IMR-90 (cell line): Measurements from ENCODE around the gene BRD1. TPM values are rescaled to one million over a fixed set of nuclear protein-coding genes. Genes with fewer than 3 reads are reported as not detected.

Experiments used
- ATAC-seq: fragments of 200-7000 bp; cut with Tn5 transposase; 2 replicates; pipeline ENCODE4 v1.9.1; 2020; ENCODE audit warnings: low read depth, mild to moderate bottlenecking, moderate library complexity
- BruUV-seq: library from RNA; stranded (reverse); fragments of 400-500 nt; replicated peaks from 2 replicates; lab custom pipeline; 2021; lab: Mats Ljungman, UMichigan
- CTCF ChIA-PET: fragments of 300-600 bp; formaldehyde crosslinking; extraction: SDS; loops from one replicate; lab custom pipeline; 2021; ENCODE audit warnings: antibody characterized with exemption; lab: Yijun Ruan, JAX
- POLR2A ChIA-PET: fragments of 300-600 bp; sonication (Branson Sonifier 250); formaldehyde crosslinking; loops from one replicate; lab custom pipeline; 2022; ENCODE audit warnings: antibody characterized with exemption; ENCODE audit not compliant: unreplicated experiment; lab: Charles Lee
- DNase-seq: peaks from one replicate; pipeline ENCODE4 v3.0.0; 2013
- H2AFZ ChIP-seq: replicated peaks from 2 replicates; pipeline ENCODE3; 2013; ENCODE audit warnings: low read length, mild to moderate bottlenecking; ENCODE audit not compliant: poor library complexity
- H2AK5ac ChIP-seq: 2 replicates; pipeline ENCODE4 v1.6.1; 2013; ENCODE audit warnings: low read depth, low read length, inconsistent platforms
- H2AK9ac ChIP-seq: replicated peaks from 2 replicates; pipeline ENCODE3; 2013; ENCODE audit warnings: mild to moderate bottlenecking, low read depth, low read length, moderate library complexity; ENCODE audit not compliant: poor library complexity
- H2BK120ac ChIP-seq: 2 replicates; pipeline ENCODE4 v1.6.1; 2013; ENCODE audit warnings: low read depth, low read length, inconsistent platforms
- H2BK15ac ChIP-seq: 3 replicates; pipeline ENCODE4 v1.6.1; 2013; ENCODE audit warnings: low read depth, low read length, inconsistent platforms
- H2BK20ac ChIP-seq: 2 replicates; pipeline ENCODE4 v1.6.1; 2013; ENCODE audit warnings: low read depth, mild to moderate bottlenecking, inconsistent platforms, low read length, moderate library complexity
- H2BK5ac ChIP-seq: 2 replicates; pipeline ENCODE4 v1.6.1; 2013; ENCODE audit warnings: mild to moderate bottlenecking, low read depth, low read length, inconsistent platforms; ENCODE audit not compliant: poor library complexity, severe bottlenecking
- H3K14ac ChIP-seq: replicated peaks from 2 replicates; pipeline ENCODE4 v1.6.1; 2013; ENCODE audit warnings: low read depth, low read length, inconsistent platforms
- H3K18ac ChIP-seq: 2 replicates; pipeline ENCODE4 v1.6.1; 2013; ENCODE audit warnings: low read depth, low read length, control low read depth
- H3K23ac ChIP-seq: 2 replicates; pipeline ENCODE4 v1.6.1; 2013; ENCODE audit warnings: low read depth, low read length, inconsistent platforms
- H3K27ac ChIP-seq: 2 replicates; pipeline ENCODE4 v1.5.1; 2013; ENCODE audit warnings: mild to moderate bottlenecking, control low read depth, low read length; ENCODE audit not compliant: insufficient read depth
- H3K27me3 ChIP-seq: 2 replicates; pipeline ENCODE4 v1.6.1; 2013; ENCODE audit warnings: low read length; ENCODE audit not compliant: control insufficient read depth, insufficient read depth
- H3K36me3 ChIP-seq: 2 replicates; pipeline ENCODE4 v1.6.1; 2013; ENCODE audit warnings: low read length, mixed read lengths; ENCODE audit not compliant: control insufficient read depth, insufficient read depth
- H3K4ac ChIP-seq: 2 replicates; pipeline ENCODE4 v1.6.1; 2013; ENCODE audit warnings: low read depth, low read length, inconsistent platforms
- H3K4me1 ChIP-seq: 2 replicates; pipeline ENCODE4 v1.6.1; 2013; ENCODE audit warnings: low read length, mixed read lengths; ENCODE audit not compliant: control insufficient read depth, insufficient read depth
- H3K4me2 ChIP-seq: 2 replicates; pipeline ENCODE4 v1.6.1; 2013; ENCODE audit warnings: low read depth, mild to moderate bottlenecking, control low read depth, low read length, moderate library complexity
- H3K4me3 ChIP-seq: 2 replicates; pipeline ENCODE4 v1.5.1; 2013; ENCODE audit warnings: low read depth, mild to moderate bottlenecking, control low read depth, low read length, moderate library complexity; ENCODE audit not compliant: insufficient read depth
- H3K56ac ChIP-seq: 2 replicates; pipeline ENCODE4 v1.6.1; 2013; ENCODE audit warnings: low read length, inconsistent platforms; ENCODE audit not compliant: insufficient read depth; ENCODE audit errors: extremely low read depth
- H3K79me1 ChIP-seq, 2 experiments: 2 replicates each; pipeline ENCODE4 v1.6.1; 2013; ENCODE audit warnings: low read length in 2 of 2, inconsistent platforms in 1 of 2, low read depth in 1 of 2
- H3K9ac ChIP-seq: 2 replicates; pipeline ENCODE4 v1.6.1; 2013; ENCODE audit warnings: low read depth, low read length, control low read depth
- H3K9me1 ChIP-seq: 2 replicates; pipeline ENCODE4 v1.6.1; 2013; ENCODE audit warnings: low read length, inconsistent platforms; ENCODE audit not compliant: insufficient read depth
- H3K9me3 ChIP-seq: 2 replicates; pipeline ENCODE4 v1.6.1; 2013; ENCODE audit warnings: low read length; ENCODE audit not compliant: control insufficient read depth, insufficient read depth
- H4K20me1 ChIP-seq: 2 replicates; pipeline ENCODE4 v1.6.1; 2013; ENCODE audit warnings: low read length, inconsistent platforms; ENCODE audit not compliant: insufficient read depth
- H4K5ac ChIP-seq: 2 replicates; pipeline ENCODE4 v1.6.1; 2013; ENCODE audit warnings: mild to moderate bottlenecking, low read depth, low read length, control low read depth
- H4K8ac ChIP-seq, 2 experiments: 2 replicates each; pipeline ENCODE4 v1.6.1; 2013; ENCODE audit warnings: low read depth in 2 of 2, low read length in 2 of 2, control low read depth in 1 of 2, inconsistent platforms in 1 of 2
- H4K91ac ChIP-seq: 2 replicates; pipeline ENCODE4 v1.6.1; 2013; ENCODE audit warnings: low read depth, low read length, inconsistent platforms; ENCODE audit not compliant: insufficient read depth
- CEBPB ChIP-seq: IDR thresholded peaks from 2 replicates; pipeline ENCODE4 v1.6.1; 2012; ENCODE audit warnings: low read depth, low read length, improper control_type of control experiment
- FOS ChIP-seq: fragments of 150-350 bp; IDR thresholded peaks from 2 replicates; pipeline ENCODE4 v1.6.1; 2016; ENCODE audit warnings: low read depth, low read length
- MAZ ChIP-seq: IDR thresholded peaks from 2 replicates; pipeline ENCODE4 v1.6.1; 2012; ENCODE audit warnings: low read depth, mild to moderate bottlenecking, low read length, improper control_type of control experiment, moderate library complexity, borderline replicate concordance
- MXI1 ChIP-seq: IDR thresholded peaks from 2 replicates; pipeline ENCODE4 v1.6.1; 2012; ENCODE audit warnings: low read depth, mild to moderate bottlenecking, low read length, moderate library complexity, borderline replicate concordance
- NFE2L2 ChIP-seq: fragments of 150-350 bp; IDR thresholded peaks from 2 replicates; pipeline ENCODE4 v1.6.1; 2016; ENCODE audit warnings: low read depth, mild to moderate bottlenecking, low read length
- RCOR1 ChIP-seq: IDR thresholded peaks from 2 replicates; pipeline ENCODE4 v1.6.1; 2012; ENCODE audit warnings: mild to moderate bottlenecking, low read length, improper control_type of control experiment; ENCODE audit not compliant: insufficient replicate concordance
- WGBS, 2 experiments: methylation state at CpG; one replicate each; pipeline versions ENCODE4 v1.1.5 to v1.1.7; 2013; ENCODE audit warnings: missing lambda C conversion rate in 2 of 2; ENCODE audit not compliant: insufficient read length in 1 of 2; ENCODE audit errors: extremely low coverage in 2 of 2; 5-methylcytosine and 5-hydroxymethylcytosine counted together
- dilution Hi-C: fragments of 300-500 bp; cut with HindIII; formaldehyde crosslinking; loops from one replicate; pipeline ENCODE4 v1.14.3; 2018; ENCODE audit warnings: low sequenced_read_pairs; ENCODE audit not compliant: unreplicated experiment
- in situ Hi-C: fragments of 300-500 bp; cut with MboI; formaldehyde crosslinking; loops from 3 replicates; pipeline ENCODE4 v1.14.3; 2019; ENCODE audit warnings: low sequenced_read_pairs, inconsistent platforms, mixed read lengths
- intact Hi-C: fragments of 100-400 bp; cut with micrococcal nuclease; formaldehyde crosslinking; loops from 2 replicates; pipeline ENCODE4 v1.10.0; 2022
- polyA plus RNA-seq, 3 experiments: library from polyadenylated mRNA; depleted of rRNA; stranded (reverse); fragments of >200 nt; gene quantifications; 2 replicates each; pipeline ENCODE4 v1.2.3, GENCODE V29; 2012; ENCODE audit warnings: low replicate concordance in 1 of 3
- total RNA-seq: library from RNA; depleted of rRNA; stranded (reverse); fragments of >200 nt; gene quantifications from 2 replicates; pipeline ENCODE4 v1.2.3, GENCODE V29; 2012
- TF ChIP-seq, protein P1 (sequence below): conservative IDR thresholded peaks from 2 replicates; pipeline ENCODE4 v1.5.1; 2012; ENCODE audit warnings: mild to moderate bottlenecking, low read depth, low read length, improper control_type of control experiment

The BRD1 gene
- total and polyA plus RNA-seq, 2 of the 4 experiments (the other 2 are of a cell fraction) = 10.0 to 10.6 TPM

DNA sequence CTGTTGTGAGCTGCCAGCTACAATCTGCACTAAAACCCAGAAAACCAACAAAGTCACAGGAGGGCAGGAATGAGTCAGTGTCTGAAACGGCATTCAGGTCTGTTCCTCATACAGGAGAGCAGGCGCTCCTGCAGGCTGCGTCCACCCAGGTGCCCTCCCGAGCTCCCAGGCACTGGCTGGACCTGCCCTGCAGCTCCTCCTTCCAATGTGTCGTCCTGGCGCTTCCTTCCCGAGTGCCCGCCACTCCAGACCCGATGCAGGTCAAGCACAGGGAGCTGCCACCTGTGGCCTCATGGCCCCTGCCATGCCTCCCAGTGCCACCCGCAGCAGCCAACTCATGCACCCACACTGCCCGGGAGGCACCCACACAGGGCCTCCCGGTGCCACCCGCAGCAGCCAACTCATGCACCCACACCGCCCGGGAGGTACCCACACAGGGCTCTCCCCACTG, 12.0 kb downstream of the BRD1 start:
- Histone ChIP-seq H3K18ac (no peak overlapping the region), H3K27ac (no peak overlapping the region), H2BK20ac (no peak overlapping the region), H4K91ac (no peak overlapping the region), H2BK120ac (no peak overlapping the region), H3K56ac (no peak overlapping the region), H2AK9ac (no peak overlapping the region), H3K36me3 (peaks cover 54% of the 10 kb centered on the region), H3K23ac (no peak overlapping the region), H3K4me2 (no peak overlapping the region), H3K14ac (no peak overlapping the region), H2BK5ac (no peak overlapping the region), H3K4ac (no peak overlapping the region), H3K79me1 (peaks cover 0 to 78% of the 10 kb centered on the region in 2 experiments; a peak in 3 of 4 replicates), H3K9me3 (no peaks in the 10 kb centered on the region), H3K9ac (no peak overlapping the region), H2BK15ac (no peak overlapping the region), H4K5ac (no peak overlapping the region), H3K4me3 (no peak overlapping the region), H4K8ac (no peak overlapping the region), H4K20me1 (peaks cover 96% of the 10 kb centered on the region), H2AFZ (no peak overlapping the region), H2AK5ac (no peak overlapping the region), H3K9me1 (peaks cover 26% of the 10 kb centered on the region), H3K4me1 (peaks cover 9% of the 10 kb centered on the region), H3K27me3 (no peaks in the 10 kb centered on the region)
- intact Hi-C loops (no loop called here), dilution Hi-C loops (no loop called here), in situ Hi-C loops (loop anchor here (25.0 kb wide), 2 partner anchors 97 to 397 kb away; partner anchors contain the start of genes ALG12, CRELD2 and SELENOO)
- WGBS, 2 experiments = 100% methylated on average over 4 of the region's 15 CpGs; no CpG with 5 or more reads in 1 of the 2 experiments
- ChIA-PET CTCF (no interaction called here), POLR2A (no interaction called here)
- BruUV-seq = no TSS peak
- TF ChIP-seq MAZ (no peak), FOS (no peak), MXI1 (no peak), RCOR1 (no peak), CEBPB (no peak), NFE2L2 (no peak)
- TF ChIP-seq, protein P1, sequence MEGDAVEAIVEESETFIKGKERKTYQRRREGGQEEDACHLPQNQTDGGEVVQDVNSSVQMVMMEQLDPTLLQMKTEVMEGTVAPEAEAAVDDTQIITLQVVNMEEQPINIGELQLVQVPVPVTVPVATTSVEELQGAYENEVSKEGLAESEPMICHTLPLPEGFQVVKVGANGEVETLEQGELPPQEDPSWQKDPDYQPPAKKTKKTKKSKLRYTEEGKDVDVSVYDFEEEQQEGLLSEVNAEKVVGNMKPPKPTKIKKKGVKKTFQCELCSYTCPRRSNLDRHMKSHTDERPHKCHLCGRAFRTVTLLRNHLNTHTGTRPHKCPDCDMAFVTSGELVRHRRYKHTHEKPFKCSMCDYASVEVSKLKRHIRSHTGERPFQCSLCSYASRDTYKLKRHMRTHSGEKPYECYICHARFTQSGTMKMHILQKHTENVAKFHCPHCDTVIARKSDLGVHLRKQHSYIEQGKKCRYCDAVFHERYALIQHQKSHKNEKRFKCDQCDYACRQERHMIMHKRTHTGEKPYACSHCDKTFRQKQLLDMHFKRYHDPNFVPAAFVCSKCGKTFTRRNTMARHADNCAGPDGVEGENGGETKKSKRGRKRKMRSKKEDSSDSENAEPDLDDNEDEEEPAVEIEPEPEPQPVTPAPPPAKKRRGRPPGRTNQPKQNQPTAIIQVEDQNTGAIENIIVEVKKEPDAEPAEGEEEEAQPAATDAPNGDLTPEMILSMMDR = no peak
- DNase-seq (peak; percentile 19), ATAC-seq (peak; percentile 7; the same call in 1 of the 2 replicates)
